Skeletal muscle satellite cell (primary cell): ENCODE data around the gene SIRT6.
A peak's percentile ranks its signal among the peaks of the same experiment; 100 is the strongest.

Experiments used
- H3K27me3 ChIP-seq: 2 replicates; pipeline ENCODE4 v1.7.0; 2013; ENCODE audit warnings: low read length; ENCODE audit not compliant: control insufficient read depth, insufficient read depth
- H3K36me3 ChIP-seq: 2 replicates; pipeline ENCODE4 v1.7.0; 2013; ENCODE audit warnings: mild to moderate bottlenecking, control low read depth, low read length; ENCODE audit not compliant: insufficient read depth
- H3K4me1 ChIP-seq: 2 replicates; pipeline ENCODE4 v1.7.0; 2013; ENCODE audit warnings: low read length; ENCODE audit not compliant: control insufficient read depth, insufficient read depth
- H3K4me2 ChIP-seq: 2 replicates; pipeline ENCODE4 v1.7.0; 2013; ENCODE audit warnings: mild to moderate bottlenecking, low read length
- H3K4me3 ChIP-seq: 2 replicates; pipeline ENCODE4 v1.7.0; 2013; ENCODE audit warnings: low read length
- H3K9ac ChIP-seq: 2 replicates; pipeline ENCODE4 v1.7.0; 2013; ENCODE audit warnings: mild to moderate bottlenecking, low read depth, low read length, moderate library complexity
- H3K9me3 ChIP-seq: replicated peaks from 2 replicates; pipeline ENCODE4 v1.7.0; 2013; ENCODE audit warnings: mild to moderate bottlenecking, control low read depth, low read length

The SIRT6 gene

GRCh38 chr19:4185413-4186086 is 3.2 kb upstream of the SIRT6 start:
- no peaks in the 10 kb centered on the region for H3K9me3 ChIP-seq
- peaks cover under 1% of the 10 kb centered on the region for H3K36me3 ChIP-seq
- no peaks in the 10 kb centered on the region for H3K27me3 ChIP-seq
- no peak overlapping the region for H3K4me2 ChIP-seq
- peaks cover 10% of the 10 kb centered on the region for H3K4me1 ChIP-seq
- no peak overlapping the region for H3K4me3 ChIP-seq
- H3K9ac ChIP-seq = no peak overlapping the region

GRCh38 chr19:4184718-4185352 is 2.5 kb upstream of the SIRT6 start:
- Histone ChIP-seq H3K4me2 (no peak overlapping the region), H3K9ac (no peak overlapping the region), H3K4me3 (no peak overlapping the region), H3K9me3 (no peaks in the 10 kb centered on the region), H3K27me3 (no peaks in the 10 kb centered on the region), H3K4me1 (peaks cover 10% of the 10 kb centered on the region), H3K36me3 (peaks cover 3% of the 10 kb centered on the region)

- Histone ChIP-seq H3K9me3 (no peaks in the 10 kb centered on the region), H3K36me3 (peaks cover 3% of the 10 kb centered on the region), H3K27me3 (no peaks in the 10 kb centered on the region), H3K9ac (no peak overlapping the region), H3K4me2 (no peak overlapping the region), H3K4me3 (no peak overlapping the region), H3K4me1 (peaks cover 10% of the 10 kb centered on the region)
These were observed 1.8 kb upstream of the SIRT6 start for GRCh38 chr19:4183967-4184717.

GRCh38 chr19:4181053-4181508 is 1.3 kb downstream of the SIRT6 start:
- H3K4me3 ChIP-seq = peak overlapping the region; percentile 93
- H3K36me3 ChIP-seq = peaks cover 9% of the 10 kb centered on the region
- peaks cover 10% of the 10 kb centered on the region for H3K4me1 ChIP-seq
- H3K9me3 ChIP-seq = no peaks in the 10 kb centered on the region
- H3K27me3 ChIP-seq = no peaks in the 10 kb centered on the region
- peak overlapping the region; percentile 86 for H3K4me2 ChIP-seq
- no peak overlapping the region for H3K9ac ChIP-seq

GRCh38 chr19:4178990-4179389 is 3.4 kb downstream of the SIRT6 start:
- H3K4me2 ChIP-seq = no peak overlapping the region
- no peaks in the 10 kb centered on the region for H3K9me3 ChIP-seq
- no peak overlapping the region for H3K9ac ChIP-seq
- no peaks in the 10 kb centered on the region for H3K27me3 ChIP-seq
- H3K36me3 ChIP-seq = peaks cover 11% of the 10 kb centered on the region
- peaks cover 10% of the 10 kb centered on the region for H3K4me1 ChIP-seq
- H3K4me3 ChIP-seq = no peak overlapping the region

- no peaks in the 10 kb centered on the region for H3K9me3 ChIP-seq
- no peak overlapping the region for H3K4me3 ChIP-seq
- H3K27me3 ChIP-seq = peaks cover 8% of the 10 kb centered on the region
- no peak overlapping the region for H3K9ac ChIP-seq
- H3K4me1 ChIP-seq = peaks cover 5% of the 10 kb centered on the region
- no peak overlapping the region for H3K4me2 ChIP-seq
- peaks cover 11% of the 10 kb centered on the region for H3K36me3 ChIP-seq
These were observed 5.2 kb downstream of the SIRT6 start for GRCh38 chr19:4177146-4177545.

GRCh38 chr19:4175669-4175931 is 6.8 kb downstream of the SIRT6 start:
- Histone ChIP-seq H3K9me3 (no peaks in the 10 kb centered on the region), H3K9ac (no peak overlapping the region), H3K36me3 (peaks cover 11% of the 10 kb centered on the region), H3K27me3 (peaks cover 14% of the 10 kb centered on the region), H3K4me3 (no peak overlapping the region), H3K4me2 (no peak overlapping the region), H3K4me1 (no peaks in the 10 kb centered on the region)

- Histone ChIP-seq H3K4me1 (no peaks in the 10 kb centered on the region), H3K36me3 (peaks cover 9% of the 10 kb centered on the region), H3K4me2 (no peak overlapping the region), H3K27me3 (peaks cover 14% of the 10 kb centered on the region), H3K9ac (no peak overlapping the region), H3K9me3 (no peaks in the 10 kb centered on the region), H3K4me3 (no peak overlapping the region)
These were observed 7.3 kb downstream of the SIRT6 start for GRCh38 chr19:4174895-4175668.

- Histone ChIP-seq H3K4me3 (no peak overlapping the region), H3K27me3 (peaks cover 14% of the 10 kb centered on the region), H3K9me3 (no peaks in the 10 kb centered on the region), H3K9ac (no peak overlapping the region), H3K4me1 (no peaks in the 10 kb centered on the region), H3K36me3 (peaks cover 9% of the 10 kb centered on the region), H3K4me2 (no peak overlapping the region)
These were observed 8.0 kb downstream of the SIRT6 start for GRCh38 chr19:4174213-4174894.

GRCh38 chr19:4173479-4174212 is 8.7 kb downstream of the SIRT6 start:
- Histone ChIP-seq H3K27me3 (peaks cover 14% of the 10 kb centered on the region), H3K9me3 (no peaks in the 10 kb centered on the region), H3K9ac (no peak overlapping the region), H3K4me1 (no peaks in the 10 kb centered on the region), H3K36me3 (peaks cover 6% of the 10 kb centered on the region), H3K4me2 (no peak overlapping the region), H3K4me3 (no peak overlapping the region)
